Endothelial cell of umbilical vein (primary cell): Measurements from ENCODE around the gene TAF11L14.

ENCODE experiments used
- CTCF ChIP-seq, 2 donors: IDR thresholded peaks; 1 replicate in 1 of 2; 2 replicates in 1 of 2; pipeline ENCODE4 v1.5.1; 2011; ENCODE audit warnings: low read length in 2 of 2, mild to moderate bottlenecking in 2 of 2, moderate library complexity in 2 of 2, control low read depth in 1 of 2, inconsistent platforms in 1 of 2, low read depth in 1 of 2; ENCODE audit not compliant: insufficient read depth in 1 of 2; ENCODE audit errors: extremely low read depth in 1 of 2
- POLR2A ChIP-seq: IDR thresholded peaks from 2 replicates; pipeline ENCODE4 v1.6.1; 2012; ENCODE audit warnings: low read depth, mild to moderate bottlenecking, control low read depth, low read length

- TF ChIP-seq POLR2A: no peak
- TF ChIP-seq CTCF (IDR thresholded peaks at IDR 0.05; ENCODE audit: extremely low read depth in 1 of 2, insufficient read depth in 1 of 2, low read depth in 1 of 2, low read length in 2 of 2): no peak
Observed at GRCh38 chr5:17634160-17634559, at the start of gene TAF11L14.
